ENCODE results near the gene PHRF1. TPM values are rescaled to one million over a fixed set of nuclear protein-coding genes. Genes with fewer than 3 reads are reported as not detected.

The PHRF1 gene
- total RNA-seq, 1 experiment from 2014 or later: 43.9 TPM

DNA sequence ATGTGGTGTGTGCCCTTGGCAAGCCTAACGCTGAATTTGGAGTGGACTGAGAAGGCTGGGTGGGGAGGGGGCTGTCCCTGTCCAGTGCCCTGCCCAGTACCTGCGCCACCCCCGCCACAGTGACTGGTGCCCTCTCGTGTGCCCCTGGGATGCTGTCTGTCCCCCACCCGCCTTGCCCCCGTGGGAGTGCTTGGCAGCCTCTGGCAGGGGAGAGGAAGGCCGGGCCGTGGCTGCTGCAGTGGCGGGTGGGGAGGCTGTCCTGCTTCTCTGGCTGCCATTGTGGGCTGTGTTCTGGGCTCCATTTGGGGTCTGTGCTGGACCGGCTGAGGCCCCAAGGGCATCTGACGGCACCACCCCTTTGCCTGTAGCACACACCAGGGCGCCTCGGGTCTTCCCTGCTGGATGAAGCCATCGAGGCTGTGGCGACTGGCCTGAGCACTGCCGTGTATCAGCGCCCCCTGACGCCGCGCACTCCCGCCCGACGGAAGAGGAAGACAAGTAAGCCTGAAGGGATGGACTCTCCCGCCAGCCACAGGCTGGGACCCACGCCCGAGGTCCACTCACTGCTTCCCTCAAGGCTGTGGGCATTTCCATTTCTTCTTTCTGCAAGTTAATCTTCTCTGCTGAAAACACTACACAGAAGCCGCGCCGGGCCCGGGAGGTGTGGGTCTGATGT is 21.9 kb downstream of the PHRF1 start:
- H3K27me3 Mint-ChIP-seq (ENCODE audit: insufficient read depth, unreplicated experiment): no peaks in the 10 kb centered on the region
- intact Hi-C loops (cut with micrococcal nuclease; ENCODE audit: unreplicated experiment): no loop called here

DNA sequence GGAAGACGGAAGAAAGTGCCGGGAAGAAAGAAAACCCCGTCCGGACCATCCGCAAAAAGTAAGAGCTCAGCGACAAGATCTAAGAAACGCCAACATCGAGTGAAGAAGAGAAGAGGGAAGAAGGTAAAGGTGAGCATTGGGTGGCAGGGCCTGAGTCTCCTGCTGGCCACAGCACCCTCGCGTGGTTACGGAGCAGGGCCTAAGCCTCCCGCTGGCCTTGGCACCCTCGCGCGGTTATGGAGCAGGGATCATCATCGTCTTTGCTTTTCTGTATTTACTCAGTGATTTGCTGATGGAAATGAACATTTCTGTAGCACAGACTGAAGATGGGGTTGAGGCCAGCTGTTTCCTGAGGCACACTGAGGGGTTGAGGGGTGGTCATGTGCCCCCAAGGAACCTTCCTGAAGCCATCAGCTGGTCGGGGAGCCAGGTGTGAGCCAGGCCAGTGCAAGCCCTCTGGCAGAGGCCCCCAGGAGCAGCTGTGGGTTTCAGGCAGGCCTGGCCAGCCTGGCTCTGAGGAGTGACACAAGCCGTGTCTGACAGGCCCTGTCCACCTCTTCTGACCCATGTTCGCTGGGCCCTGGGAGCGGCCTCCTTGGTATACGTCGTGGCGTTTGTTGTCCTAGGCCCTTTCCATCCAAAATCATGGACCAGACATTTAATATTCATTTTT is 25.4 kb downstream of the PHRF1 start:
- TF ChIP-seq, protein P1, sequence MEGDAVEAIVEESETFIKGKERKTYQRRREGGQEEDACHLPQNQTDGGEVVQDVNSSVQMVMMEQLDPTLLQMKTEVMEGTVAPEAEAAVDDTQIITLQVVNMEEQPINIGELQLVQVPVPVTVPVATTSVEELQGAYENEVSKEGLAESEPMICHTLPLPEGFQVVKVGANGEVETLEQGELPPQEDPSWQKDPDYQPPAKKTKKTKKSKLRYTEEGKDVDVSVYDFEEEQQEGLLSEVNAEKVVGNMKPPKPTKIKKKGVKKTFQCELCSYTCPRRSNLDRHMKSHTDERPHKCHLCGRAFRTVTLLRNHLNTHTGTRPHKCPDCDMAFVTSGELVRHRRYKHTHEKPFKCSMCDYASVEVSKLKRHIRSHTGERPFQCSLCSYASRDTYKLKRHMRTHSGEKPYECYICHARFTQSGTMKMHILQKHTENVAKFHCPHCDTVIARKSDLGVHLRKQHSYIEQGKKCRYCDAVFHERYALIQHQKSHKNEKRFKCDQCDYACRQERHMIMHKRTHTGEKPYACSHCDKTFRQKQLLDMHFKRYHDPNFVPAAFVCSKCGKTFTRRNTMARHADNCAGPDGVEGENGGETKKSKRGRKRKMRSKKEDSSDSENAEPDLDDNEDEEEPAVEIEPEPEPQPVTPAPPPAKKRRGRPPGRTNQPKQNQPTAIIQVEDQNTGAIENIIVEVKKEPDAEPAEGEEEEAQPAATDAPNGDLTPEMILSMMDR (IDR thresholded peaks at IDR 0.05; ENCODE audit: insufficient read depth in 1 of 2, low read depth in 1 of 2, low read length in 1 of 2, severe bottlenecking in 1 of 2, unreplicated experiment in 1 of 2): no peak
- intact Hi-C loops (cut with micrococcal nuclease; ENCODE audit: unreplicated experiment): no loop called here
- Histone ChIP-seq H3K9me3 (no peaks in the 10 kb centered on the region), H3K4me1 (no peaks in the 10 kb centered on the region), H3K36me3 (ENCODE audit: control insufficient read depth, insufficient read depth, low read length) (peaks cover 9% of the 10 kb centered on the region), H3K4me3 (ENCODE audit: low read depth, low read length) (no peak overlapping the region), H3K27me3 (replicated peaks; ENCODE audit: control insufficient read depth, insufficient read depth, low read length) (no peaks in the 10 kb centered on the region)
- CTCF ChIA-PET: no interaction called here
- Mint-ChIP-seq H3K36me3 (ENCODE audit: insufficient read depth, unreplicated experiment) (peaks cover 93% of the 10 kb centered on the region), H3K4me1 (ENCODE audit: low read depth, unreplicated experiment) (no peaks in the 10 kb centered on the region), H3K9me3 (ENCODE audit: unreplicated experiment) (no peaks in the 10 kb centered on the region), H3K27ac (ENCODE audit: unreplicated experiment) (no peak overlapping the region), H3K27me3 (ENCODE audit: insufficient read depth, unreplicated experiment) (no peaks in the 10 kb centered on the region), H3K4me3 (ENCODE audit: unreplicated experiment) (no peak overlapping the region)
- POLR2A ChIA-PET: no interaction called here
- no TSS peak for BruUV-seq (replicated peaks)
- no peak for DNase-seq

More for the DNA sequence above, 21.9 kb downstream of the PHRF1 start:
- Histone ChIP-seq H3K4me3 (ENCODE audit: low read depth, low read length) (no peak overlapping the region), H3K4me1 (no peaks in the 10 kb centered on the region), H3K9me3 (no peaks in the 10 kb centered on the region), H3K36me3 (ENCODE audit: control insufficient read depth, insufficient read depth, low read length) (peaks cover 4% of the 10 kb centered on the region), H3K27me3 (replicated peaks; ENCODE audit: control insufficient read depth, insufficient read depth, low read length) (no peaks in the 10 kb centered on the region)
- H3K4me3 Mint-ChIP-seq (ENCODE audit: unreplicated experiment): no peak overlapping the region
- TF ChIP-seq, protein P1 (IDR thresholded peaks at IDR 0.05; ENCODE audit: insufficient read depth in 1 of 2, low read depth in 1 of 2, low read length in 1 of 2, severe bottlenecking in 1 of 2, unreplicated experiment in 1 of 2): no peak
- H3K4me1 Mint-ChIP-seq (ENCODE audit: low read depth, unreplicated experiment): no peaks in the 10 kb centered on the region
- DNase-seq: peak in 1 of 2 experiments; percentile 28
- ChIA-PET POLR2A (no interaction called here), CTCF (no interaction called here)
- no TSS peak for BruUV-seq (replicated peaks)
- H3K27ac Mint-ChIP-seq (ENCODE audit: unreplicated experiment): no peak overlapping the region
- peaks cover 91% of the 10 kb centered on the region for H3K36me3 Mint-ChIP-seq (ENCODE audit: insufficient read depth, unreplicated experiment)
- no peaks in the 10 kb centered on the region for H3K9me3 Mint-ChIP-seq (ENCODE audit: unreplicated experiment)

GRCh38 chr11:603154-603553 is 26.9 kb downstream of the PHRF1 start:
- Mint-ChIP-seq H3K27me3 (ENCODE audit: insufficient read depth, unreplicated experiment) (no peaks in the 10 kb centered on the region), H3K9me3 (ENCODE audit: unreplicated experiment) (no peaks in the 10 kb centered on the region), H3K36me3 (ENCODE audit: insufficient read depth, unreplicated experiment) (peaks cover 92% of the 10 kb centered on the region), H3K27ac (ENCODE audit: unreplicated experiment) (no peak overlapping the region), H3K4me1 (ENCODE audit: low read depth, unreplicated experiment) (no peaks in the 10 kb centered on the region), H3K4me3 (ENCODE audit: unreplicated experiment) (no peak overlapping the region)
- no peak overlapping the region for H3K4me3 ChIP-seq (ENCODE audit: low read depth, low read length)
- no peaks in the 10 kb centered on the region for H3K9me3 ChIP-seq
- BruUV-seq (replicated peaks): no TSS peak
- ChIA-PET CTCF (interaction anchor here (0.7 kb wide), 1 partner anchor 49 kb away, joined by 4 read pairs; no protein-coding TSS in a partner anchor), POLR2A (no interaction called here)
- H3K27me3 ChIP-seq (replicated peaks; ENCODE audit: control insufficient read depth, insufficient read depth, low read length): no peaks in the 10 kb centered on the region
- no peak for DNase-seq
- peaks cover 10% of the 10 kb centered on the region for H3K36me3 ChIP-seq (ENCODE audit: control insufficient read depth, insufficient read depth, low read length)
- TF ChIP-seq, protein P1 (IDR thresholded peaks at IDR 0.05; ENCODE audit: insufficient read depth in 1 of 2, low read depth in 1 of 2, low read length in 1 of 2, severe bottlenecking in 1 of 2, unreplicated experiment in 1 of 2): no peak
- intact Hi-C loops (cut with micrococcal nuclease; ENCODE audit: unreplicated experiment): no loop called here
- H3K4me1 ChIP-seq: no peaks in the 10 kb centered on the region

All from Caco-2 (cell line).